AG04450 (cell line): ENCODE data around the gene ITGB5. TPM values are rescaled to one million over a fixed set of nuclear protein-coding genes. Genes with fewer than 3 reads are reported as not detected.
A peak's percentile ranks its signal among the peaks of the same experiment; 100 is the strongest.

ENCODE experiments used
- CTCF ChIA-PET: fragments of 300-600, 350-600 bp; formaldehyde crosslinking; extraction: SDS; loops from one replicate; lab custom pipeline; 2022; ENCODE audit warnings: antibody characterized with exemption, inconsistent platforms; lab: Charles Lee
- POLR2A ChIA-PET: fragments of 350-600 bp; formaldehyde crosslinking; extraction: SDS; loops from one replicate; lab custom pipeline; 2021; ENCODE audit warnings: antibody characterized with exemption, inconsistent platforms; lab: Yijun Ruan, JAX
- DNase-seq: peaks from one replicate; pipeline ENCODE4 v3.0.0-alpha.2; 2011; ENCODE audit warnings: low read depth, low spot score
- H3K27ac ChIP-seq: one replicate; pipeline ENCODE4 v1.5.1; 2012; ENCODE audit warnings: low read depth, low read length, control low read depth
- H3K27me3 ChIP-seq: one replicate; pipeline ENCODE4 v1.6.0; 2012; ENCODE audit warnings: low read length; ENCODE audit not compliant: control insufficient read depth, insufficient read depth
- H3K4me3 ChIP-seq: 2 replicates; pipeline ENCODE4 v1.5.1; 2011; ENCODE audit warnings: mild to moderate bottlenecking, low read depth, low read length, control low read depth
- H3K9me3 ChIP-seq: 2 replicates; pipeline ENCODE4 v1.5.1; 2012; ENCODE audit warnings: low read length; ENCODE audit not compliant: control insufficient read depth, insufficient read depth
- CTCF ChIP-seq: IDR thresholded peaks from 2 replicates; pipeline ENCODE4 v1.5.1; 2011; ENCODE audit warnings: low read depth, low read length, control low read depth, inconsistent platforms
- polyA plus RNA-seq: library from polyadenylated mRNA; depleted of rRNA; stranded (reverse); fragments of >200 nt; gene quantifications from 2 replicates; pipeline ENCODE4 v1.2.3, GENCODE V29; 2011

Gene ITGB5
- polyA plus RNA-seq, 1 experiment, result 127 TPM

GRCh38 chr3:124884474-124885101 lies 2.6 kb downstream of the ITGB5 start:
- Histone ChIP-seq H3K4me3 (peak overlapping the region; percentile 5; the same call in 1 of the 2 replicates), H3K27ac (no peak overlapping the region), H3K9me3 (no peaks in the 10 kb centered on the region; the same call in 1 of the 2 replicates), H3K27me3 (no peaks in the 10 kb centered on the region)
- ChIA-PET POLR2A (no interaction called here), CTCF (interaction anchor here (0.6 to 1.1 kb wide), 4 partner anchors 17 to 124 kb away, joined by 3 to 5 read pairs (median 4); no protein-coding TSS in a partner anchor)
- TF ChIP-seq CTCF, result no peak
- no peak for DNase-seq

- Histone ChIP-seq H3K27ac (no peak overlapping the region), H3K9me3 (no peaks in the 10 kb centered on the region; the same call in 1 of the 2 replicates), H3K27me3 (no peaks in the 10 kb centered on the region), H3K4me3 (no peak overlapping the region)
- ChIA-PET POLR2A (no interaction called here), CTCF (interaction anchor here (0.6 to 1.1 kb wide), 2 partner anchors 17 to 57 kb away, joined by 3 to 5 read pairs; no protein-coding TSS in a partner anchor)
- no peak for TF ChIP-seq CTCF
- no peak for DNase-seq
Measured at GRCh38 chr3:124883766-124884473, 3.2 kb downstream of the ITGB5 start.

- no peak for DNase-seq
- Histone ChIP-seq H3K4me3 (no peak overlapping the region), H3K27ac (no peak overlapping the region)
Measured at GRCh38 chr3:124882816-124883747, 4.1 kb downstream of the ITGB5 start.

GRCh38 chr3:124881976-124882697 lies 5.0 kb downstream of the ITGB5 start:
- no peak overlapping the region for H3K27ac ChIP-seq
- DNase-seq, result no peak
- no peaks in the 10 kb centered on the region; the same call in 1 of the 2 replicates for H3K9me3 ChIP-seq
- ChIA-PET CTCF (interaction anchor here (0.7 to 1.5 kb wide), 2 partner anchors 19 to 121 kb away, joined by 3 to 6 read pairs; no protein-coding TSS in a partner anchor), POLR2A (no interaction called here)
- no peak for TF ChIP-seq CTCF
- no peaks in the 10 kb centered on the region for H3K27me3 ChIP-seq
- H3K4me3 ChIP-seq, result no peak overlapping the region

More at GRCh38 chr3:124882816-124883747, 4.1 kb downstream of the ITGB5 start:
- no peak for TF ChIP-seq CTCF
- Histone ChIP-seq H3K9me3 (no peaks in the 10 kb centered on the region; the same call in 1 of the 2 replicates), H3K27me3 (no peaks in the 10 kb centered on the region)
- ChIA-PET POLR2A (no interaction called here), CTCF (interaction anchor here (1.5 kb wide), 1 partner anchor 18 kb away, joined by 6 read pairs; no protein-coding TSS in a partner anchor)
